ENCODE measurements around the gene LRP11.

The LRP11 gene

DNA sequence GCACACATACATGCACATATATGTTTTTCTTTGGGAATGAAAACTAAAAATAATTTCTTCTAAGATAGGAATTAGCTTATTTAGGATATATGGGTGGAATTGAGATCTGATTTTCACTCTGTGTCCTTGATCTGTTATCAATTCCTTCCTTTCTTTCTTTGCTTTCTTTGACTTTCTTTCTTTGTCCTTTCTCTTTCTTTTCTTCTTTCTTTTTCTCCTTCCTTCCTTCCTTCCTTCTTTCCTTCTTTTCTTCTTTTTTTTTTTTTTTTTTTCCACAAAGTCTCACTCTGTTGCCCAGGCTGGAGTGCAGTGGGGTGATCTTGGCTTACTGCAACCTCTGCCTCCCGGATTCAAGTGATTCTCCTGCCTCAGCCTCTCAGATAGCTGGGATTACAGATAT is 86.5 kb downstream of the LRP11 start:
- no peaks in the 10 kb centered on the region for H3K4me1 ChIP-seq (ENCODE audit: insufficient read depth, low read length, poor library complexity, severe bottlenecking)
- H3F3A ChIP-seq (ENCODE audit: low read depth), result no peaks in the 10 kb centered on the region
- no peaks in the 10 kb centered on the region for H3K9me2 ChIP-seq (replicated peaks; ENCODE audit: low read depth, low read length)
- no peaks in the 10 kb centered on the region for H3K27me3 ChIP-seq (ENCODE audit: insufficient read depth, low read length, poor library complexity, severe bottlenecking)
- no peak overlapping the region for H3K4me2 ChIP-seq (ENCODE audit: low read depth, low read length, poor library complexity, severe bottlenecking)
- no peak overlapping the region for H3K9ac ChIP-seq (ENCODE audit: low read depth, low read length, poor library complexity, severe bottlenecking)
- H4K20me1 ChIP-seq (ENCODE audit: insufficient read depth, low read length, poor library complexity, severe bottlenecking), result peaks cover 4% of the 10 kb centered on the region
- TF ChIP-seq, protein P1, sequence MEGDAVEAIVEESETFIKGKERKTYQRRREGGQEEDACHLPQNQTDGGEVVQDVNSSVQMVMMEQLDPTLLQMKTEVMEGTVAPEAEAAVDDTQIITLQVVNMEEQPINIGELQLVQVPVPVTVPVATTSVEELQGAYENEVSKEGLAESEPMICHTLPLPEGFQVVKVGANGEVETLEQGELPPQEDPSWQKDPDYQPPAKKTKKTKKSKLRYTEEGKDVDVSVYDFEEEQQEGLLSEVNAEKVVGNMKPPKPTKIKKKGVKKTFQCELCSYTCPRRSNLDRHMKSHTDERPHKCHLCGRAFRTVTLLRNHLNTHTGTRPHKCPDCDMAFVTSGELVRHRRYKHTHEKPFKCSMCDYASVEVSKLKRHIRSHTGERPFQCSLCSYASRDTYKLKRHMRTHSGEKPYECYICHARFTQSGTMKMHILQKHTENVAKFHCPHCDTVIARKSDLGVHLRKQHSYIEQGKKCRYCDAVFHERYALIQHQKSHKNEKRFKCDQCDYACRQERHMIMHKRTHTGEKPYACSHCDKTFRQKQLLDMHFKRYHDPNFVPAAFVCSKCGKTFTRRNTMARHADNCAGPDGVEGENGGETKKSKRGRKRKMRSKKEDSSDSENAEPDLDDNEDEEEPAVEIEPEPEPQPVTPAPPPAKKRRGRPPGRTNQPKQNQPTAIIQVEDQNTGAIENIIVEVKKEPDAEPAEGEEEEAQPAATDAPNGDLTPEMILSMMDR (conservative IDR thresholded peaks at IDR 0.05; ENCODE audit: low read length), result no peak
- TF ChIP-seq EZH2phosphoT487 (IDR thresholded peaks at IDR 0.05; ENCODE audit: borderline replicate concordance), result no peak
- no peak overlapping the region for H2AFZ ChIP-seq (ENCODE audit: low read length)
- no peaks in the 10 kb centered on the region for H3K9me3 ChIP-seq (ENCODE audit: insufficient read depth, low read depth, low read length)
- H3K36me3 ChIP-seq (ENCODE audit: insufficient read depth, low read length), result peaks cover 72% of the 10 kb centered on the region
- peaks cover 13% of the 10 kb centered on the region for H3K79me2 ChIP-seq (ENCODE audit: insufficient read depth, low read length)
- H3K4me3 ChIP-seq (ENCODE audit: low read length, poor library complexity, severe bottlenecking), result no peak overlapping the region

GRCh38 chr6:149771925-149772324 is 92.2 kb downstream of the LRP11 start:
- no peaks in the 10 kb centered on the region for H3K9me2 ChIP-seq (replicated peaks; ENCODE audit: low read depth, low read length)
- H3F3A ChIP-seq (ENCODE audit: low read depth), result no peaks in the 10 kb centered on the region
- no peaks in the 10 kb centered on the region for H3K27me3 ChIP-seq (ENCODE audit: insufficient read depth, low read length, poor library complexity, severe bottlenecking)
- no peak overlapping the region for H3K4me2 ChIP-seq (ENCODE audit: low read depth, low read length, poor library complexity, severe bottlenecking)
- no peak overlapping the region for H2AFZ ChIP-seq (ENCODE audit: low read length)
- H3K4me1 ChIP-seq (ENCODE audit: insufficient read depth, low read length, poor library complexity, severe bottlenecking), result no peaks in the 10 kb centered on the region
- H3K79me2 ChIP-seq (ENCODE audit: insufficient read depth, low read length), result peaks cover 42% of the 10 kb centered on the region
- H3K9me3 ChIP-seq (ENCODE audit: insufficient read depth, low read depth, low read length), result no peaks in the 10 kb centered on the region
- no peak overlapping the region for H3K9ac ChIP-seq (ENCODE audit: low read depth, low read length, poor library complexity, severe bottlenecking)
- TF ChIP-seq, protein P1 (conservative IDR thresholded peaks at IDR 0.05; ENCODE audit: low read length), result no peak
- no peak for TF ChIP-seq EZH2phosphoT487 (IDR thresholded peaks at IDR 0.05; ENCODE audit: borderline replicate concordance)
- H3K4me3 ChIP-seq (ENCODE audit: low read length, poor library complexity, severe bottlenecking), result no peak overlapping the region
- H3K36me3 ChIP-seq (ENCODE audit: insufficient read depth, low read length), result peaks cover 61% of the 10 kb centered on the region; the same call in 1 of the 2 replicates
- peaks cover 5% of the 10 kb centered on the region for H4K20me1 ChIP-seq (ENCODE audit: insufficient read depth, low read length, poor library complexity, severe bottlenecking)

DNA sequence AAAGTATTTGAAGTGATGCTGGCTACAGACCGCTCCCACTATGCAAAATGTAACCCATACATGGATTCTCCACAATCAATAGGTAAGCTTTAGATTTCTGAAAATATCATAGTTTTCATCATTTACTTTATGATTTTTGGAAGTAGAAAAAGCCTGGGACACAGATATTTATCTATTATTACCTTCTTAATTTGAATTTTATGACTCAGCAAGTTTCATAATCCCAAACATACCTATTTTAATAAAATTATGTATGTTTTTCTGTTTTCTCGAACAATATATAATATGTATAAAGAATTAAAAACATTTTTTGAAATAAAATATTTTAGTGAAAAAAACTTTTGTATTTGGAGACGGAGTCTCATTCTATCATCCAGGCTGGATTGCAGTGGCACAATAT is 93.0 kb downstream of the LRP11 start:
- TF ChIP-seq, protein P1 (conservative IDR thresholded peaks at IDR 0.05; ENCODE audit: low read length), result no peak
- no peak for TF ChIP-seq EZH2phosphoT487 (IDR thresholded peaks at IDR 0.05; ENCODE audit: borderline replicate concordance)
- Histone ChIP-seq H3K9me2 (replicated peaks; ENCODE audit: low read depth, low read length) (no peaks in the 10 kb centered on the region), H3K27me3 (ENCODE audit: insufficient read depth, low read length, poor library complexity, severe bottlenecking) (no peaks in the 10 kb centered on the region), H3K4me1 (ENCODE audit: insufficient read depth, low read length, poor library complexity, severe bottlenecking) (no peaks in the 10 kb centered on the region), H3K4me2 (ENCODE audit: low read depth, low read length, poor library complexity, severe bottlenecking) (no peak overlapping the region), H2AFZ (ENCODE audit: low read length) (no peak overlapping the region), H3K79me2 (ENCODE audit: insufficient read depth, low read length) (peaks cover 49% of the 10 kb centered on the region), H3K9ac (ENCODE audit: low read depth, low read length, poor library complexity, severe bottlenecking) (no peak overlapping the region), H3F3A (ENCODE audit: low read depth) (no peaks in the 10 kb centered on the region), H3K36me3 (ENCODE audit: insufficient read depth, low read length) (peaks cover 62% of the 10 kb centered on the region), H3K9me3 (ENCODE audit: insufficient read depth, low read depth, low read length) (peaks cover 5% of the 10 kb centered on the region), H4K20me1 (ENCODE audit: insufficient read depth, low read length, poor library complexity, severe bottlenecking) (peaks cover 8% of the 10 kb centered on the region), H3K4me3 (ENCODE audit: low read length, poor library complexity, severe bottlenecking) (no peak overlapping the region)
